ENCODE results near the gene RPP25L. TPM values are rescaled to one million over a fixed set of nuclear protein-coding genes. Genes with fewer than 3 reads are reported as not detected.

The RPP25L gene
- total and polyA plus RNA-seq, 9 of the 15 experiments (the other 6 are each of a cell fraction or from before 2014, with no cell fraction given), result 16.3 to 43.7 (median 29.0) TPM

DNA sequence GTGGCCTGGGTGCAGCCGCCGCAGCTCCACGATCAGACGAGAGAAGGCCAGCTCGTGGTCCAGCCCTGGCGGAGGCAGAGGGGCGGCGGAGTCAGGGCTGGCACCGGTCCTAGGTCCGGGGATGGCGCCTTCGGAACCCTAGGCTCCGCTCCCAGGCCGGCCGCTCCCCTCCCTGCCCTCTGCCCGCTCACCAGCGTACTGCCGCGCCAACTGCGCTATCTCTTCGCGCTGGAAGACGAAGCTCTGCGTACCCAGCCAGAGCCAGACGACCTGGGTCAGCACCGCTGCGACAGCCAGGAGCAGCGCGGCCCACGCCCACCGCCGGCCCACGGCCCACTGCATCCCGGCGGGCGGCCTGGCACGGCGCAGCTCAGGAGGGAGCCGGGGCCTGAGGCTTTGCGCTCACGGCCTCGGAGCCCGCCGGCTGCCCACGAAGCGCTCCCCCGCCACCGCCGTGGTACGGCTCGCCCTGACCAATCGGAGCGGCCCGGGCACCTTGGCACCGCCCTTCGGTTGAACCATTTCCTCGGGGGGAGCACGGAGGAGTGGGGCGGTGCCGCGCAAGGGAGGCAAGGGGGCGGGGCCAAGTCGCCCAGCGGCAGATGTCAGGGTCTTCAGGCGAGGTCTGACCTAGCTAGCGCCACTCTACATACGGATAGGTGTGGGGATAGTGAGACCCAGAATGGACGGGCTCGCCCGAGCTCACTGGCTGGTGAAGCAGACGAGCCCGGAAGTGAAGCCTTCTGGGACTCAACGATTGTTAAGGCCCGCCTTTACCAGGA is 25.6 kb upstream of the RPP25L start, which contains the start of gene SIGMAR1 (continued):
- TF ChIP-seq, protein P1, sequence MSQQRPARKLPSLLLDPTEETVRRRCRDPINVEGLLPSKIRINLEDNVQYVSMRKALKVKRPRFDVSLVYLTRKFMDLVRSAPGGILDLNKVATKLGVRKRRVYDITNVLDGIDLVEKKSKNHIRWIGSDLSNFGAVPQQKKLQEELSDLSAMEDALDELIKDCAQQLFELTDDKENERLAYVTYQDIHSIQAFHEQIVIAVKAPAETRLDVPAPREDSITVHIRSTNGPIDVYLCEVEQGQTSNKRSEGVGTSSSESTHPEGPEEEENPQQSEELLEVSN (IDR thresholded peaks at IDR 0.05; ENCODE audit: borderline replicate concordance in 1 of 2, extremely low read depth in 1 of 2, insufficient read depth in 1 of 2, insufficient read length in 1 of 2, low read depth in 1 of 2, low read length in 1 of 2, poor library complexity in 1 of 2, severe bottlenecking in 1 of 2), result peak; percentile 22 to 68
- TF ChIP-seq RBM15 (IDR thresholded peaks at IDR 0.05; ENCODE audit: insufficient read depth, low read length) (no peak), KHSRP (IDR thresholded peaks at IDR 0.05) (no peak), PTRF (tag; IDR thresholded peaks at IDR 0.05) (no peak), ZNF780A (CRISPR knock-in tag; IDR thresholded peaks at IDR 0.05) (no peak), ZHX1 (conservative IDR thresholded peaks at IDR 0.05; ENCODE audit: low read length) (no peak), ZEB2 (IDR thresholded peaks at IDR 0.05) (no peak), CXXC5 (CRISPR knock-in tag; IDR thresholded peaks at IDR 0.05) (0 out of 2 replicates have a peak, but pooled peaks have one; percentile 29), E2F4 (CRISPR knock-in tag; IDR thresholded peaks at IDR 0.05; ENCODE audit: low read depth) (no peak), SP1 (CRISPR knock-in tag; IDR thresholded peaks at IDR 0.05) (0 out of 2 replicates have a peak, but pooled peaks have one; percentile 22), RBFOX2 (IDR thresholded peaks at IDR 0.05; ENCODE audit: low read depth, low read length) (peak; percentile 82), SREBF2 (CRISPR knock-in tag; IDR thresholded peaks at IDR 0.05) (no peak), ZNF41 (CRISPR knock-in tag; conservative IDR thresholded peaks at IDR 0.05) (no peak), ERF (CRISPR knock-in tag; IDR thresholded peaks at IDR 0.05) (no peak), EP300 (IDR thresholded peaks at IDR 0.05; ENCODE audit: low read length) (no peak), ZSCAN29 (IDR thresholded peaks at IDR 0.05) (no peak), SREBF1 (IDR thresholded peaks at IDR 0.05; ENCODE audit: borderline replicate concordance, low read depth, low read length) (0 out of 2 replicates have a peak, but pooled peaks have one; percentile 16), VEZF1 (CRISPR knock-in tag; IDR thresholded peaks at IDR 0.05) (peak; percentile 78), CAMTA2 (CRISPR knock-in tag; conservative IDR thresholded peaks at IDR 0.05) (no peak), MXI1 (IDR thresholded peaks at IDR 0.05; ENCODE audit: low read depth, low read length) (no peak), HIVEP1 (CRISPR knock-in tag; IDR thresholded peaks at IDR 0.05) (no peak)
- TF ChIP-seq, protein P2, sequence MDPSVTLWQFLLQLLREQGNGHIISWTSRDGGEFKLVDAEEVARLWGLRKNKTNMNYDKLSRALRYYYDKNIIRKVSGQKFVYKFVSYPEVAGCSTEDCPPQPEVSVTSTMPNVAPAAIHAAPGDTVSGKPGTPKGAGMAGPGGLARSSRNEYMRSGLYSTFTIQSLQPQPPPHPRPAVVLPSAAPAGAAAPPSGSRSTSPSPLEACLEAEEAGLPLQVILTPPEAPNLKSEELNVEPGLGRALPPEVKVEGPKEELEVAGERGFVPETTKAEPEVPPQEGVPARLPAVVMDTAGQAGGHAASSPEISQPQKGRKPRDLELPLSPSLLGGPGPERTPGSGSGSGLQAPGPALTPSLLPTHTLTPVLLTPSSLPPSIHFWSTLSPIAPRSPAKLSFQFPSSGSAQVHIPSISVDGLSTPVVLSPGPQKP (CRISPR knock-in tag; IDR thresholded peaks at IDR 0.05), result no peak

Measured in K562 (cell line).